CD4-positive, alpha-beta T cell treated with Interleukin-12 subunit alpha and Interleukin-12 subunit beta, for 1 hour (primary cell): ENCODE data around the gene POU2AF1.

Experiments used
- DNase-seq: peaks from one replicate; pipeline ENCODE4 v3.0.0-alpha.2; 2020

Gene POU2AF1

GRCh38 chr11:111384494-111384893, 5.4 kb upstream of the POU2AF1 start:
- DNase-seq: no peak

- DNase-seq: no peak
Measured at GRCh38 chr11:111382451-111382850, 3.4 kb upstream of the POU2AF1 start.

GRCh38 chr11:111379602-111380136, 594 bp upstream of the POU2AF1 start:
- no peak for DNase-seq

GRCh38 chr11:111378185-111378860, 752 bp downstream of the POU2AF1 start:
- DNase-seq: no peak

DNA sequence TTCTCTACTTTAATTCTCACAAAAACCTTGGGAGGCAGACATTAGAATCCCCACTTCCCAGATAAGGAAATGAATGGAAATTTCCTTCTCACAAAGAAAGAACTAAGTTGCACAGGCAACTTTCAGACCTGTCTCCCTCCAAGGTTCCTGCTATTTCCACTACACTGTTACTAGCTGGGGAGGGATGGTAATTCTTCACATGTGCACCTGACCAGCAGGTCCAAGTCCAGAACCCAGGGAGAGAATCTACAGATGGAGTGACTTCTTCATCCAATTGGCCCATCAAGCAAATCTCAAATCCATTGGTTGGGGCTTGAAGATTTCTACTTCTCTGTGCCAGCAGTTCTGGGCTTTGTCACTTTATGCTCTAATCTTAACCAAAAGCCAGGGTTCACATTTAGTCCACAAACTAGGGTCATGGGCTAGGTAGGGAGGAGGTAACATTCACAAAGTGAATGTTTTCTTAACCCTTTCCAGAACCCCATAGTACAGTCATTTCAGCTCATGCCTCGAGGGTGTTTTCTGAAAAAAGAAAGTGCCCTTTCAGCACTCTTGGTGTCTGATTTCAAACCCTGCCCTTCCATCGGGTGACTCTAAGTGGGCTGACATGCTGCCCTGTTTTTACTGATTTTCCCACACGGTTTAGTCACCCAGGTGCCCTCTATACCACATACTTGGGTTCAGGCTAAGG, 2.7 kb downstream of the POU2AF1 start:
- DNase-seq: no peak

DNA sequence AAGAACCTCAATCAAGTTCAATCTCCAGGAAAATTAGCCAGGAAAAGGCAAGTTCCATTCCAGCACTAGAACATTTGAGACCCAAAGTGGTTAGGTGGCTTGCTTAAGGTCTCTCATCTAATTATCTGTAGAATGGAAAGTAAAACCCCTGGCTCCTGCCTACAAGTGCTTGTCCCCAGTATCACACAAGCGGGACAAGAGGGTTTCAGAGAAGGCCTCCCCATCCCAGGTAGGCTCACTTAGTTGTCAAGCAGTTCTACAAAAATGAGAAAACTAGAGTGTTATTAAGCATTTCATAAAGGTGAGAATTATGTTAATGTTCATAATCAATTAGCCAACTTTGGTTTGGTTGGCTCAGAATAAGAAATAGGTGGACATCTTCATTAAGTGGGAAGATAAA, 5.5 kb downstream of the POU2AF1 start:
- no peak for DNase-seq

DNA sequence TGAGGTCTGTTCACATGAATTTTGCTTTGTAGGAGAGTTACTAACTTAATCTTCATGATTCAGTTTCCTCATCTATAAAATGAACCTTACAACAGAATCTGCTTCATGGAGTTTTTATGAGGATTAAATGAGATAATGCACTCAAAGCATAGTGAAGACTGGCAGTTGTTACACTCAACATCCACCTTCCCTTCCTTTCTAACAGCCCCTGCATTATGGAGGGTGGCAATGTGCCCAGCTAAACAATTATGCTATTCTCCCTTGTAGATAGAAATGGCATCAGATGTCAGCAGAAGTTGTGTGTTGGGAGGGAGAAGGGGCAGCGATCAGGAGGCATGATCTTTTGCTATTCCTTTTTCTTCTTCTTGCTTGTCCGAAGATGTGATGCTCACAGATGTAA, 6.5 kb downstream of the POU2AF1 start:
- no peak for DNase-seq

- no peak for DNase-seq
Measured at GRCh38 chr11:111370902-111371578, 8.0 kb downstream of the POU2AF1 start.

DNA sequence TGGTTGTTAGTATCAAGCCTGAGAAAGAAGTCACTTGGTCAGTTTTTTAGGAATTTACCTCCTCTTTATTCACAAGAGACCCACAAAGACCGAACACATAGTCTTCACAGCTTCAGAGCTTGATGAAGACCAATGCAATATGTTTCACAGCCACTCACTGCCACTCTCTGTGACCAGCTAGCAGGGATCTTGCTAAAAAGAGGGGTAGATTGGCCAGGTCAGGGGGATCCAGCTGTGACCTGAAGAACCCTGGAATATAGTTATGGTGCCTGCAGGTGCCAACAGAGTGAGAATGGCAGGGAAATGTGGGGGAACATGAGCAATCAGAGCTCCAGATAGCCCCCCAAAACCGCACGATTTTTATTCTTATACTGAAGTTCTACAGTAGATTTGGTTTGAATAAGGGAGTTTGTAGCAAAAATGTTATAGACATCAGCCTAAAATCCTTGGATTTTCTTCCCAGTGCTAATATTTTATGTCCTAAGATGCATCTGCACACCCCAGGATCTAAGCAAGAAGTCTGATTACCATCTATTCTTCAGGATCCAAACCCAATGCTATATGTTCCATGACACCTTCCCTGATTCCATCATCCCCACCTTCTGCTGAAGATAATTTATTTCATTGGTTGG, 8.7 kb downstream of the POU2AF1 start:
- DNase-seq: no peak

DNA sequence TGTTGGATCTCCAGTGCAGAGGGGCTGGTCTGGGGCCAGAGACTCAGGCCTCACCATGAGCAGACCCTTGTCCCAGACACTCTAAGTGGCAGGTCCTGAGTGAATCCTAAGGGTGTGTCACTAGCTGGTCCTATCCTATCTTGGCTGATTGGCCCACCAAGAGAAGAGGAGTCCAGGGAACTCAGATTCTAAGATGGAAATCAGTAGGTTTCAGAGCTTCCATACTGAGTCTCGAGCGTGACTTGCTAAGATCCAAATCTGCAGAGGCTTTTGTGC, 10.9 kb downstream of the POU2AF1 start:
- DNase-seq: no peak

GRCh38 chr11:111367411-111368284, 11.4 kb downstream of the POU2AF1 start:
- no peak for DNase-seq

DNA sequence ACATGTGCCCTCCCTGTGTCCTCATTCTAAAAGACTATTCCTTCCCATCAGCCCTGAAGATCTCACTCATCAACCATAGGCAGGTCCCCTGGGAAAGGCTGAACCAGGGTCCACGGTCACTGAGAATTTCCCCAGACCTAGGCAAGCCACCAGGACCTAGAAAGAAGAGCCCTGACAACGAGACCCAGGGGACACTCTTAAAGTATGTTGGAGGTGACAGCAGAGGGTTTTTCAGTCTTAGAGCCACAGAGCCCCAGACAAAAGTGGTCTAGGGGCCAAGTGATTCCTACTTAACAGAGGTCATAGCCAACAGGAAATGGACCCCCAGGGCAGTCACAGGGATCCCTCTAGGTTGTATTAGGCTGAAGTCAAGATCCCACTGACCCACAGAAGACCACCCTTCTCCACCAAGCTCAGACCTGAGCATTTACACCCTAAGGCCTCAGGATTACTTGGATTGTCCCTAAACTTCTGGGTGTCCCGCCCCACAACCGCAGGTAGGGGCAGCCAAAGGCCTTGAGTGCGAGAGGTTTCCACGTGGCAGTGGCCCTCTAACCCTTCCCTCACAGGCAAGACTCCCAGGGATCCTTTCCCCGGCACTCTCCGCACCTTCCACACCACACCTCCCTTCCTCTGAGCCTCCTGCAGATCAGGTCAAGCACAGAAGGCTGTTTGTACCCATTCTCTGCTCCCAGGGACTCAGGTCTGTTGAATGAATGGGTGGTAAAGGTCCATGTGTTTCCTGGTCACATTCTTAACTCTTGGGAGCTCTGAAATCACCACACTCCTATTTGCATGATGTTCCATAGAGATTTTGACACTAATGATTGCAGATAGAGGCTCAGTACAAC, 12.3 kb downstream of the POU2AF1 start:
- no peak for DNase-seq

DNA sequence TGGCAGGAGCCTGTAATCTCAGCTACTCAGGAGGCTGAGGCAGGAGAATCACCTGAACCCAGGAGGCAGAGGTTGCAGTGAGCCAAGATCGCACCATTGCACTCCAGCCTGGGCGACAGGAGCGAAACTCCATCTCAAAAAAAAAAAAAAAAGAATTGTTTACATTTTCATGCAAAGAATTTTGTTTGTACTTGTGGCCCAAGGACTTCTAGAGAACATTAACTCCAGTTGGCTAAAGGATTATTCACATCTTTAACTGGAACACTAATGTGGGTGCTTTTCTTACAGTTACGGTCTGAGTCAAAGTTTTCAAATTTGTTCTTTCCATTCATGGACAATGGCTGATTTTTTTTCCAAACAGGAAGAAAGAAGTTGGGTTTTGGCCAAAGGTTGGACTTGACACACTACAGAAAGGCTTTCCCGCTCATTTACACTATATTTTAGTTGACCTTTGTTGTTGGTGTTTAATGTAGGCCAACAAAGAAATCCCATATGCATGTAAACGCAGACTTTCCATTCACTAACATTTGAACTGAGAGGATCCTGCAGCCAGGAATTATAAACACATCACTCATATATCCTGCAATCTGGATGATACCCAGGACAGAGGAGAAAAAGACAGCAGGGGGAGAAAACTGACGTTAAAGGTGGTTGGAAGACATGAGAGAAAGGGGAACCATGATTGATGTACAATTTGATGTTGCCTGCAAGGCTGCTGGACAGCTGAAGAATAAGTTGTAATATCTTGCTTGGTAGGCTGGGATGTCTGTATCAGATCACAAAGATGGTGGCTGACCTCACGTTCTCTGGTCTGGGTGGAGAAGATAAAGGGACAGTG, 13.1 kb downstream of the POU2AF1 start:
- DNase-seq: no peak

DNA sequence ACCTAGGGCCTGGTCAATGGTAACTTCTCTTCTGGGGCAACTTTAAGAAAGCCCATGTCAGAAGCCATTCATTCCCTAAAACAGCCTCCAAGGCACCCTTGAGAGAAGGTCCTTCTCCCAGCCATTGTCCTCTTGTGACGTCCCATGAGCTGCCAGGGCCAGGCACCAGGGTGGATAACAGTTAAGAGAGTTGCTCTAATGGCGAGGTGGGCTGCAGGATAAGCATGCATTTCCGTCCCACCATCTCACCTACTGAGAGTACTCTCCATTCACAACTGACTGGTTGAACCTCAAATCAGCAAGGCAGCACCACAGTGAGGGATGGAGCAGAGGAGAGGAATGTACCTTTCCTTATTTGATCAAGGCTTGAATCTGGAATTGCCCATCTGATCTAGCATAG, 14.6 kb downstream of the POU2AF1 start:
- no peak for DNase-seq

- no peak for DNase-seq
Measured at GRCh38 chr11:111363985-111364384, 15.1 kb downstream of the POU2AF1 start.

DNA sequence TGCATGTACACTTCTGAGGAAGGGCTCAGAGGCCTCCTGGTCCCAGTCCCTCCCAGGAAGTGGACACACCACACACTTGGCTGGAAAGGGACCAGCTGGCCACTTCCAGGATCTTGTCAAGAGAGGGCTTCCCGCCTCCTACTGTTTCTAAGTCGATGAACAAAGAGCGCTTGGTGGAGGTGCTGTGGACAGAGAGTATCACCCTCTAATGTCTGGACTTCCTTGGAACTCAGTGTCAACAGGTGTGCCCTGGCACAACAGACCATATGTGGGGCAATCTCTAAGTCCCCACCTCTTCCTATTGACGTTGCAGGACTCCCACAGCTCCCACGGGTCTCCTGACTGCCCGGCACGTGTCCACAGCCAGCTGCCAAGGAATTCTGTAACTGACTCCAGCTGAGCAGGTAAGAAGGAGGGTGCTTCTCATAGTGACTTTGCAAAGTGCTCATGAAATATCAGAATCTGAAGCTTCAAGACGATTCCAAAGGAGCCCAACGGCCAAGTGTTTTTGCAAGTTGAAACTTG, 16.1 kb downstream of the POU2AF1 start:
- no peak for DNase-seq

GRCh38 chr11:111361874-111362273, 17.2 kb downstream of the POU2AF1 start:
- no peak for DNase-seq

DNA sequence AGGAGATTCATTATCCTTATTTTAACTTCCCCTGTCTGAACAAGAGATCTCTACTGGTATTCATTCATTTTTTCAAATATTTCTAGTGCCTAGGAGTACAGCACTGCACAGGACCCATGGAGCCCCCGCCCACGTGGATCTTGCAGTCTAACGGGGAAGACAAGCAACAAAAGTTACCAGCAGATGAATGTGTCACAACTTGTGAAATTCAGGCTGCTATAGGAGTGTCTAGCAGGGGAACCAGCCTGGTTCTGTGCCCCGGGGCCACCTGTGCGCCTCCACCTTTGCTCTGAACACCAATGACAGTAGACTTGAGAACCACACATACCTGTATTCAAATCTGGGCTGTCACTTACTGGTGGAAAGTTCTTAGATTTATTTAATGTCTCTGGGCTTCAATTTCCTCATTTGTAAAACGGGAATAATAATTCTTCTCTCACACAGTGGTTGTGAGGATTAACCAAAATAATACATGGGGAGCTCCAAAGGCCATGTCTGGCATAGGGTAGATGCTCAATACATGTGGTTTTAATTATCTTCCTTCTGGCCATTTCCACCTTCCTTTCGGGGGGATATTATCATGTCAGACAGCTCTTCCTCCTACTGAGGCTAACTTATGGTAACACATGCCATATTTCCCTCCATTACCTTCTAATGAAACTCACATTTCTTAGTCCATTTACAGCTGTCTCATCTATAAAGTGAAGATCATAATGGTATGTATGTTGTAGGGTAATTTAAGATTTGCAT, 17.8 kb downstream of the POU2AF1 start:
- DNase-seq: no peak

DNA sequence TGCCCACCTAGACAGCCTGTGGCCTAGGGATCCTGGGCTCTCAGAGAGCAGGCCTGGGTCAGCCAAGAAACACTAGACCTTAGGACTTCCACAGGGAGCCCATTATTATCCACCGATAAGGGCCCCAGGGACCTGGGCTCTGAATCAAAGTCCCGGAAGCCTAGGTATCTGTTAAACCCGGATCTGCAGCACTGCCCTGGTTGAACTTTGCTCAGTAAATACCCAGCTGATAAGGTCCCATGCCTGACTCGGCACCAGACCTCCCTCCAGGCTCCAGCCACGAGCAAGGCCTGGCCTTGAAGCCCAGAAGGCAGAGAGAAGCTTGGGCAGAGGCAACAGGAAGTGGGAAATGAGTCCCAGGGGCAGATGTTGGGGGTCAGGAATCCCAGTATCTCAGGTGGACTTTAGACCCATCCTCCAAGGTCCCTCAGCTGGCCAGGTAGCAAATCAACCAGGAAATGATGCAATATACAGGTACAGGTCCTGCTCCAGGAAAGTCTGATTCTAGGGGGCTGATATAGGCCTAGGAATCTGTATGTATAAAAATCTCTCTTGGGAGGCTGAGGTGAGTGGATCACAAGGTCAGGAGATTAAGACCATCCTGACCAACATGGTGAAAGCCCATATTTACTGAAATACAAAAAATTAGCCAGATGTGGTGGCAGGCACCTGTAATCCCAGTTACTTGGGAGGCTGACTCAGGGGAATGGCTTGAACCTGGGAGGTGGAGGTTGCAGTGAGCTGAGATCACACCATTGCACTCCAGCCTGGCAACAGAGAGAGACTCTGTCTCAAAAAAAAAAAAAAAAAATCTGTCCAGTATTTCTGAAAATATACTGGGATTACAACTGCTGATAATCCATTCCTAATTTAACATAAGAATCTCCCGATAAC, 18.7 kb downstream of the POU2AF1 start:
- no peak for DNase-seq
